ENCODE measurements around the gene PPP2R2C.

- TF ChIP-seq CTCF (IDR thresholded peaks at IDR 0.05): no peak
- no peak for TF ChIP-seq POLR2AphosphoS5 (IDR thresholded peaks at IDR 0.05)
- no peak for TF ChIP-seq POLR2A (IDR thresholded peaks at IDR 0.05)
Observed at GRCh38 chr4:6454112-6454910, 18.1 kb downstream of the PPP2R2C start.

Measured in prostate gland (tissue), 2 donors.